SKM-1 treated with dmso at 0.1 percent for 144 hours (cell line): ENCODE measurements around the gene MYPN.
"Not testable (repeated sequence)": the region's sequence is repeated elsewhere in the genome, so short reads cannot be mapped to it uniquely, and the experiment has no call there.

Experiments
- DNase-seq: peaks from one replicate; lab custom pipeline; 2025; ENCODE audit not compliant: unreplicated experiment; lab: John Stamatoyannopoulos, UW

MYPN gene

GRCh38 chr10:68166871-68167585 lies 57.7 kb downstream of the MYPN start:
- no peak for DNase-seq

- DNase-seq: no peak
These were observed 58.4 kb downstream of the MYPN start for GRCh38 chr10:68167586-68168189.

GRCh38 chr10:68171539-68172080 lies 62.3 kb downstream of the MYPN start:
- DNase-seq: no peak

GRCh38 chr10:68172324-68172723 lies 63.0 kb downstream of the MYPN start:
- no peak for DNase-seq

- no peak for DNase-seq
These were observed 66.7 kb downstream of the MYPN start for GRCh38 chr10:68175949-68176348.

GRCh38 chr10:68176797-68177196 lies 67.5 kb downstream of the MYPN start:
- no peak for DNase-seq

GRCh38 chr10:68178592-68178991 lies 69.3 kb downstream of the MYPN start:
- DNase-seq: no peak

- DNase-seq: no peak
These were observed 69.7 kb downstream of the MYPN start for GRCh38 chr10:68179016-68179415.

GRCh38 chr10:68180490-68180889 lies 71.2 kb downstream of the MYPN start:
- DNase-seq: no peak

GRCh38 chr10:68184546-68184945 lies 75.3 kb downstream of the MYPN start:
- no peak for DNase-seq

- no peak for DNase-seq
These were observed 75.8 kb downstream of the MYPN start for GRCh38 chr10:68185085-68185484.

GRCh38 chr10:68188835-68189234 lies 79.5 kb downstream of the MYPN start:
- no peak for DNase-seq

GRCh38 chr10:68192113-68192512 lies 82.8 kb downstream of the MYPN start:
- no peak for DNase-seq

- DNase-seq: no peak
These were observed 85.0 kb downstream of the MYPN start for GRCh38 chr10:68194290-68194689.

GRCh38 chr10:68195776-68196175 lies 86.5 kb downstream of the MYPN start:
- not testable (repeated sequence) for DNase-seq

- no peak for DNase-seq
These were observed 87.4 kb downstream of the MYPN start for GRCh38 chr10:68196701-68197100.

- DNase-seq: peak; percentile 53
These were observed 93.7 kb downstream of the MYPN start for GRCh38 chr10:68202960-68203353.

- DNase-seq: peak; percentile 49
These were observed 99.2 kb downstream of the MYPN start for GRCh38 chr10:68208424-68209042.

GRCh38 chr10:68211669-68212068 lies 102.4 kb downstream of the MYPN start:
- DNase-seq: no peak

GRCh38 chr10:68212721-68213352 lies 103.5 kb downstream of the MYPN start:
- DNase-seq: peak; percentile 30

- DNase-seq: no peak
These were observed 109.5 kb downstream of the MYPN start for GRCh38 chr10:68218786-68219185.

- DNase-seq: no peak
These were observed 111.9 kb downstream of the MYPN start for GRCh38 chr10:68221196-68221595.
